Kidney epithelial cell (primary cell): Measurements from ENCODE around the gene OXSR1. TPM values are rescaled to one million over a fixed set of nuclear protein-coding genes. Genes with fewer than 3 reads are reported as not detected.

Experiments used
- DNase-seq: peaks from one replicate; pipeline ENCODE4 v3.0.0-alpha.2; 2010; ENCODE audit warnings: low read depth
- H3K27me3 ChIP-seq: 2 replicates; pipeline ENCODE4 v1.6.0; 2011; ENCODE audit warnings: low read length; ENCODE audit not compliant: control insufficient read depth, insufficient read depth
- H3K36me3 ChIP-seq: 2 replicates; pipeline ENCODE4 v1.5.1; 2011; ENCODE audit warnings: low read length; ENCODE audit not compliant: control insufficient read depth, insufficient read depth
- H3K4me3 ChIP-seq: 2 replicates; pipeline ENCODE4 v1.5.1; 2011; ENCODE audit warnings: low read depth, mild to moderate bottlenecking, control low read depth, low read length
- CTCF ChIP-seq: IDR thresholded peaks from 2 replicates; pipeline ENCODE4 v1.5.1; 2011; ENCODE audit warnings: mild to moderate bottlenecking, moderate library complexity, low read length, control low read depth, inconsistent platforms; ENCODE audit not compliant: insufficient read depth, poor library complexity, severe bottlenecking
- total RNA-seq: library from RNA; depleted of rRNA; stranded (reverse); fragments of >200 nt; gene quantifications from 2 replicates; pipeline ENCODE4 v1.2.3, GENCODE V29; 2015

The OXSR1 gene
- total RNA-seq, 1 donor from 2014 or later = 41.9 TPM

GRCh38 chr3:38245930-38246329 lies 80.6 kb downstream of the OXSR1 start:
- no peaks in the 10 kb centered on the region for H3K27me3 ChIP-seq
- no peak for DNase-seq
- no peak for TF ChIP-seq CTCF
- no peaks in the 10 kb centered on the region for H3K36me3 ChIP-seq
- H3K4me3 ChIP-seq = no peak overlapping the region

- no peaks in the 10 kb centered on the region for H3K27me3 ChIP-seq
- DNase-seq = peak; percentile 84
- H3K36me3 ChIP-seq = no peaks in the 10 kb centered on the region
- no peak overlapping the region for H3K4me3 ChIP-seq
- peak; percentile 42 for TF ChIP-seq CTCF
Observed at GRCh38 chr3:38247366-38248035, 82.2 kb downstream of the OXSR1 start.

- no peak overlapping the region for H3K4me3 ChIP-seq
- TF ChIP-seq CTCF = no peak
- no peak for DNase-seq
- no peaks in the 10 kb centered on the region for H3K36me3 ChIP-seq
- no peaks in the 10 kb centered on the region for H3K27me3 ChIP-seq
Observed at GRCh38 chr3:38250198-38250597, 84.9 kb downstream of the OXSR1 start.

GRCh38 chr3:38251197-38251596 lies 85.9 kb downstream of the OXSR1 start:
- no peak overlapping the region for H3K4me3 ChIP-seq
- H3K36me3 ChIP-seq = no peaks in the 10 kb centered on the region
- DNase-seq = no peak
- no peak for TF ChIP-seq CTCF
- H3K27me3 ChIP-seq = no peaks in the 10 kb centered on the region

- no peak for TF ChIP-seq CTCF
- DNase-seq = no peak
- Histone ChIP-seq H3K36me3 (no peaks in the 10 kb centered on the region), H3K27me3 (no peaks in the 10 kb centered on the region), H3K4me3 (no peak overlapping the region)
Observed at GRCh38 chr3:38253704-38254103, 88.4 kb downstream of the OXSR1 start.

- no peak for TF ChIP-seq CTCF
- H3K4me3 ChIP-seq = no peak overlapping the region
- no peaks in the 10 kb centered on the region for H3K27me3 ChIP-seq
- no peaks in the 10 kb centered on the region for H3K36me3 ChIP-seq
- no peak for DNase-seq
Observed at GRCh38 chr3:38254872-38255271, 89.5 kb downstream of the OXSR1 start.
